HCT116 (cell line): Measurements from ENCODE around the gene MSMP. TPM values are rescaled to one million over a fixed set of nuclear protein-coding genes. Genes with fewer than 3 reads are reported as not detected.
A peak's percentile ranks its signal among the peaks of the same experiment; 100 is the strongest.

Experiments used
- ATAC-seq: fragments of 200-7000 bp; cut with Tn5 transposase; 2 replicates; pipeline ENCODE4 v1.9.1; 2020; ENCODE audit warnings: mild to moderate bottlenecking, moderate library complexity
- BruUV-seq: library from RNA; stranded (reverse); fragments of 400-500 nt; replicated peaks from 2 replicates; lab custom pipeline; 2021; lab: Mats Ljungman, UMichigan
- CTCF ChIA-PET: fragments of 300-600 bp; sonication (Branson Sonifier 250); formaldehyde crosslinking; loops from one replicate; lab custom pipeline; 2021; ENCODE audit warnings: antibody characterized with exemption; lab: Charles Lee
- POLR2A ChIA-PET: fragments of 300-600, 350-600 bp; sonication (Branson Sonifier 250); formaldehyde crosslinking; loops from one replicate; lab custom pipeline; 2021; ENCODE audit warnings: antibody characterized with exemption; lab: Charles Lee
- RAD21 ChIA-PET, 2 experiments: fragments of 300-600 bp; sonication (Branson Sonifier 250); formaldehyde crosslinking; loops; one replicate each; lab custom pipeline; 2023; ENCODE audit warnings: low total read pairs in 2 of 2; ENCODE audit not compliant: uncharacterized antibody in 2 of 2, unreplicated experiment in 2 of 2, low non-redundant PET in 1 of 2; lab: Charles Lee
- DNase-seq: peaks from one replicate; pipeline ENCODE4 v3.0.0-alpha.2; 2010; ENCODE audit warnings: low read depth, low spot score
- H2AFZ ChIP-seq: fragments of 200-600 bp; shearing (Covaris generic), sonication (generic); 2 replicates; pipeline ENCODE4 v1.6.1; 2017; ENCODE audit warnings: low read depth, mixed run types, mixed read lengths, antibody characterized with exemption, low read length; ENCODE audit not compliant: poor library complexity, severe bottlenecking
- H3K27ac ChIP-seq: 2 replicates; pipeline ENCODE4 v1.5.1; 2012; ENCODE audit warnings: low read depth, low read length
- H3K27me3 ChIP-seq: fragments of 200-600 bp; sonication (generic); 2 replicates; pipeline ENCODE4 v1.6.1; 2016; ENCODE audit warnings: mixed run types, low read length, mixed read lengths; ENCODE audit not compliant: insufficient read depth
- H3K36me3 ChIP-seq, 2 experiments: fragments of 200-500 bp in 1 of 2; fragments of 200-600 bp in 1 of 2; sonication (Bioruptor generic) in 1 of 2; sonication (generic) in 1 of 2; 2 replicates each; pipeline versions ENCODE4 v1.5.1 to v1.6.1; 2014 to 2016; ENCODE audit warnings: low read length in 2 of 2, inconsistent platforms in 1 of 2, mixed read lengths in 1 of 2, mixed run types in 1 of 2; ENCODE audit not compliant: insufficient read depth in 2 of 2, control insufficient read depth in 1 of 2
- H3K4me1 ChIP-seq, 2 experiments: fragments of 200-600 bp in 1 of 2; sonication (generic) in 1 of 2; 2 replicates each; pipeline versions ENCODE4 v1.5.1 to v1.6.1; 2012 to 2017; ENCODE audit warnings: low read length in 2 of 2, inconsistent platforms in 1 of 2, mild to moderate bottlenecking in 1 of 2, mixed read lengths in 1 of 2, mixed run types in 1 of 2, moderate library complexity in 1 of 2; ENCODE audit not compliant: insufficient read depth in 2 of 2, control insufficient read depth in 1 of 2
- H3K4me2 ChIP-seq: fragments of 200-600 bp; sonication (generic); 2 replicates; pipeline ENCODE4 v1.6.1; 2017; ENCODE audit warnings: mixed run types, low read length, mixed read lengths
- H3K4me3 ChIP-seq, 2 experiments: fragments of 200-600 bp in 1 of 2; sonication (generic) in 1 of 2; replicated peaks in 1 of 2; 2 replicates each; pipeline ENCODE4 v1.5.1; 2011 to 2016; ENCODE audit warnings: low read length in 2 of 2, control low read depth in 1 of 2, low read depth in 1 of 2, mild to moderate bottlenecking in 1 of 2, mixed read lengths in 1 of 2, mixed run types in 1 of 2
- H3K79me2 ChIP-seq: fragments of 200-600 bp; sonication (generic); 2 replicates; pipeline ENCODE4 v1.6.1; 2017; ENCODE audit warnings: mild to moderate bottlenecking, mixed run types, low read length, moderate library complexity, mixed read lengths; ENCODE audit not compliant: insufficient read depth
- H3K9ac ChIP-seq: fragments of 200-600 bp; sonication (generic); 2 replicates; pipeline ENCODE4 v1.6.1; 2016; ENCODE audit warnings: low read length, mixed read lengths
- H3K9me2 ChIP-seq: fragments of 200-600 bp; sonication (generic), shearing (Covaris generic); 2 replicates; pipeline ENCODE4 v1.6.1; 2017; ENCODE audit warnings: mixed run types, mild to moderate bottlenecking, moderate library complexity; ENCODE audit not compliant: insufficient read depth
- H3K9me3 ChIP-seq, 2 experiments: fragments of 200-500 bp in 1 of 2; fragments of 200-600 bp in 1 of 2; sonication (Bioruptor generic) in 1 of 2; sonication (generic) in 1 of 2; 2 replicates each; pipeline ENCODE4 v1.6.1; 2014 to 2017; ENCODE audit warnings: low read length in 2 of 2, mixed read lengths in 2 of 2, inconsistent platforms in 1 of 2, low read depth in 1 of 2, mild to moderate bottlenecking in 1 of 2, mixed run types in 1 of 2, moderate library complexity in 1 of 2; ENCODE audit not compliant: control insufficient read depth in 1 of 2, insufficient read depth in 1 of 2
- H4K20me1 ChIP-seq: fragments of 200-600 bp; sonication (generic), shearing (Covaris generic); 2 replicates; pipeline ENCODE4 v1.6.1; 2017; ENCODE audit warnings: mixed run types, mild to moderate bottlenecking, moderate library complexity; ENCODE audit not compliant: insufficient read depth
- REST ChIP-seq: IDR thresholded peaks from 2 replicates; pipeline ENCODE4 v1.6.1; 2012; ENCODE audit warnings: low read depth
- ZFX ChIP-seq: fragments of 450-650 bp; IDR thresholded peaks from 2 replicates; pipeline ENCODE4 v1.6.1; 2017
- intact Hi-C: fragments of 100-400 bp; cut with micrococcal nuclease; formaldehyde crosslinking; loops from 2 replicates; pipeline ENCODE4 v1.10.0; 2022
- total RNA-seq: library from RNA; stranded (reverse); gene quantifications from one replicate; pipeline ENCODE4 v1.2.1, GENCODE V29; 2021; ENCODE audit not compliant: unreplicated experiment

MSMP gene
- total RNA-seq, 1 experiment from 2014 or later, result 1.2 TPM

GRCh38 chr9:35731415-35732184 is 22.5 kb downstream of the MSMP start:
- Histone ChIP-seq H3K4me1 (peaks cover 22 to 37% of the 10 kb centered on the region in 2 experiments), H3K27ac (peak overlapping the region; percentile 90), H3K79me2 (peaks cover 66% of the 10 kb centered on the region), H3K9ac (peak overlapping the region; percentile 83), H3K4me3 (peak overlapping the region; percentile 92 to 94), H3K36me3 (peaks cover 11 to 18% of the 10 kb centered on the region in 2 experiments; a peak in 3 of 4 replicates), H2AFZ (no peak overlapping the region), H3K27me3 (no peaks in the 10 kb centered on the region), H3K9me2 (no peaks in the 10 kb centered on the region), H3K4me2 (peak overlapping the region; percentile 81), H3K9me3 (no peaks in the 10 kb centered on the region), H4K20me1 (no peaks in the 10 kb centered on the region)
- ATAC-seq, result 0 out of 2 replicates have a peak, but pooled peaks have one; percentile 0
- no peak for DNase-seq
- TSS peak; percentile 65 for BruUV-seq
- TF ChIP-seq ZFX, result peak; percentile 84
- TF ChIP-seq REST, result no peak
- ChIA-PET RAD21 (interaction anchor here in 1 of 2 experiments (1.1 to 1.2 kb wide), 2 partner anchors 35 to 67 kb away, joined by 3 read pairs; partner anchors contain the start of gene ARHGEF39), POLR2A (interaction anchor here (1.0 to 2.6 kb wide), 9 partner anchors 17 to 213 kb away, joined by 3 to 23 read pairs (median 6); partner anchors contain the start of genes ARHGEF39, CCDC107, GBA2 and MSMP), CTCF (interaction anchor here (1.0 to 4.0 kb wide), 11 partner anchors 17 to 171 kb away, joined by 3 to 21 read pairs (median 6); partner anchors contain the start of genes ARHGEF39, CCDC107, GBA2 and RGP1)
- intact Hi-C loops, result loop anchor here (1.0 kb wide), 2 partner anchors 18 to 74 kb away; partner anchors contain the start of genes GBA2 and RGP1
